SK-N-SH (cell line): ENCODE data around the gene C4A. TPM values are rescaled to one million over a fixed set of nuclear protein-coding genes. Genes with fewer than 3 reads are reported as not detected.

Experiments used
- CTCF ChIA-PET: fragments of 300-600, 350-600 bp; formaldehyde crosslinking; extraction: SDS; loops from one replicate; lab custom pipeline; 2021; lab: Yijun Ruan, JAX
- POLR2A ChIA-PET: fragments of 350-600 bp; sonication (Branson Sonifier 250); formaldehyde crosslinking; extraction: SDS; loops from one replicate; lab custom pipeline; 2020; ENCODE audit warnings: antibody characterized with exemption, inconsistent platforms; lab: Yijun Ruan, JAX
- DNase-seq: peaks from one replicate; pipeline ENCODE4 v3.0.0; 2012
- H2AFZ ChIP-seq: fragments of 200-600 bp; sonication (generic); 2 replicates; pipeline ENCODE4 v1.8.1; 2016; ENCODE audit warnings: antibody characterized with exemption, mild to moderate bottlenecking, low read depth
- H3F3A ChIP-seq: fragments of 200-600 bp; sonication (generic); replicated peaks from 2 replicates; pipeline ENCODE3; 2016; ENCODE audit warnings: antibody characterized with exemption, mild to moderate bottlenecking; ENCODE audit not compliant: insufficient read depth
- H3K27ac ChIP-seq, 2 experiments: fragments of 200-500 bp in 1 of 2; fragments of 200-600 bp in 1 of 2; sonication (Bioruptor generic) in 1 of 2; sonication (generic), shearing (Covaris generic) in 1 of 2; 2 replicates each; pipeline versions ENCODE4 v1.5.1 to v1.6.1; 2014 to 2016; ENCODE audit warnings: low read depth in 2 of 2, inconsistent platforms in 1 of 2, low read length in 1 of 2, mild to moderate bottlenecking in 1 of 2, mixed read lengths in 1 of 2
- H3K27me3 ChIP-seq: fragments of 200-600 bp; sonication (generic), shearing (Covaris generic); 2 replicates; pipeline ENCODE4 v1.6.1; 2016; ENCODE audit warnings: mixed run types; ENCODE audit not compliant: insufficient read depth
- H3K36me3 ChIP-seq, 2 experiments: fragments of 200-500 bp in 1 of 2; fragments of 200-600 bp in 1 of 2; sonication (Bioruptor generic) in 1 of 2; sonication (generic) in 1 of 2; replicated peaks in 1 of 2; 2 replicates each; pipeline versions ENCODE3 to v1.5.1; 2014 to 2016; ENCODE audit warnings: low read length in 1 of 2, mild to moderate bottlenecking in 1 of 2; ENCODE audit not compliant: insufficient read depth in 2 of 2, control insufficient read depth in 1 of 2
- H3K4me1 ChIP-seq, 2 experiments: fragments of 200-500 bp in 1 of 2; fragments of 200-600 bp in 1 of 2; sonication (Bioruptor generic) in 1 of 2; sonication (generic), shearing (Covaris generic) in 1 of 2; 2 replicates each; pipeline versions ENCODE4 v1.5.1 to v1.6.1; 2014 to 2016; ENCODE audit warnings: low read depth in 1 of 2, low read length in 1 of 2, mixed run types in 1 of 2; ENCODE audit not compliant: insufficient read depth in 2 of 2, control insufficient read depth in 1 of 2
- H3K4me2 ChIP-seq: fragments of 200-600 bp; sonication (generic), shearing (Covaris generic); 2 replicates; pipeline ENCODE4 v1.6.1; 2017; ENCODE audit warnings: mixed run types
- H3K4me3 ChIP-seq, 2 experiments: fragments of 200-500 bp in 1 of 2; fragments of 200-600 bp in 1 of 2; sonication (Bioruptor generic) in 1 of 2; sonication (generic), shearing (Covaris generic) in 1 of 2; 2 replicates each; pipeline versions ENCODE4 v1.5.1 to v1.8.1; 2014 to 2016; ENCODE audit warnings: low read depth in 2 of 2, inconsistent platforms in 1 of 2, low read length in 1 of 2, mild to moderate bottlenecking in 1 of 2, mixed read lengths in 1 of 2, moderate library complexity in 1 of 2
- H3K79me2 ChIP-seq: fragments of 200-600 bp; sonication (generic); 2 replicates; pipeline ENCODE4 v1.8.1; 2017; ENCODE audit warnings: mild to moderate bottlenecking; ENCODE audit not compliant: insufficient read depth
- H3K9ac ChIP-seq: fragments of 200-600 bp; sonication (generic); 2 replicates; pipeline ENCODE4 v1.6.1; 2017; ENCODE audit warnings: mixed run types
- H3K9me2 ChIP-seq: fragments of 200-600 bp; sonication (generic); 2 replicates; pipeline ENCODE4 v1.6.1; 2017; ENCODE audit warnings: mixed run types
- H3K9me3 ChIP-seq: fragments of 200-600 bp; sonication (generic); 2 replicates; pipeline ENCODE4 v1.6.1; 2017; ENCODE audit warnings: mixed run types, mild to moderate bottlenecking, moderate library complexity
- H4K20me1 ChIP-seq: fragments of 200-600 bp; sonication (generic); 2 replicates; pipeline ENCODE4 v1.6.1; 2017; ENCODE audit warnings: mild to moderate bottlenecking, mixed run types; ENCODE audit not compliant: insufficient read depth
- ELF1 ChIP-seq: IDR thresholded peaks from 2 replicates; pipeline ENCODE4 v1.4.0; 2012
- EP300 ChIP-seq, 2 experiments: IDR thresholded peaks; 2 replicates each; pipeline versions ENCODE4 v1.4.0 to v1.6.1; 2012; ENCODE audit warnings: borderline replicate concordance in 1 of 2, low read depth in 1 of 2, low read length in 1 of 2
- EZH2phosphoT487 ChIP-seq: fragments of 200-600 bp; sonication (generic); IDR thresholded peaks from 2 replicates; pipeline ENCODE4 v1.6.1; 2017; ENCODE audit warnings: low read depth, mixed run types, mild to moderate bottlenecking, antibody characterized with exemption, moderate library complexity, borderline replicate concordance
- GATA2 ChIP-seq: sonication (generic); formaldehyde crosslinking; IDR thresholded peaks from 2 replicates; pipeline ENCODE4 v1.5.0; 2020; ENCODE audit warnings: mild to moderate bottlenecking, missing genetic modification reagents
- IRF3 ChIP-seq: fragments of 150-350 bp; IDR thresholded peaks from 2 replicates; pipeline ENCODE4 v1.6.1; 2016; ENCODE audit warnings: mild to moderate bottlenecking, low read depth, low read length
- JUND ChIP-seq: IDR thresholded peaks from 2 replicates; pipeline ENCODE4 v1.4.0; 2012
- MEF2A ChIP-seq: IDR thresholded peaks from 2 replicates; pipeline ENCODE4 v1.4.0; 2012; ENCODE audit warnings: low read depth, borderline replicate concordance
- MXI1 ChIP-seq: IDR thresholded peaks from 2 replicates; pipeline ENCODE4 v1.6.1; 2012; ENCODE audit warnings: mild to moderate bottlenecking, low read depth, low read length, improper control_type of control experiment
- NFIC ChIP-seq: IDR thresholded peaks from 2 replicates; pipeline ENCODE4 v1.4.0; 2012; ENCODE audit warnings: borderline replicate concordance
- NRF1 ChIP-seq: IDR thresholded peaks from 2 replicates; pipeline ENCODE4 v1.6.1; 2012; ENCODE audit warnings: low read depth, mild to moderate bottlenecking, low read length
- PBX3 ChIP-seq: IDR thresholded peaks from 2 replicates; pipeline ENCODE4; 2012
- POLR2AphosphoS5 ChIP-seq: IDR thresholded peaks from 2 replicates; pipeline ENCODE4 v1.6.1; 2012; ENCODE audit warnings: low read depth, low read length
- RAD21 ChIP-seq: IDR thresholded peaks from 2 replicates; pipeline ENCODE4 v1.6.1; 2012; ENCODE audit warnings: mild to moderate bottlenecking, low read length
- REST ChIP-seq: IDR thresholded peaks from 2 replicates; pipeline ENCODE4 v1.6.1; 2012; ENCODE audit warnings: mild to moderate bottlenecking, low read depth, low read length, moderate library complexity
- RFX5 ChIP-seq: IDR thresholded peaks from 2 replicates; pipeline ENCODE4 v1.6.1; 2012; ENCODE audit warnings: mild to moderate bottlenecking, improper control_type of control experiment, low read length
- RXRA ChIP-seq: IDR thresholded peaks from 2 replicates; pipeline ENCODE4 v1.4.0; 2012; ENCODE audit warnings: low read depth, mild to moderate bottlenecking, borderline replicate concordance
- SIN3A ChIP-seq: IDR thresholded peaks from 2 replicates; pipeline ENCODE4 v1.6.1; 2012; ENCODE audit warnings: low read depth, mild to moderate bottlenecking, low read length, moderate library complexity, borderline replicate concordance
- SMC3 ChIP-seq: IDR thresholded peaks from 2 replicates; pipeline ENCODE4 v1.6.1; 2012; ENCODE audit warnings: low read depth, low read length, improper control_type of control experiment
- TAF1 ChIP-seq: IDR thresholded peaks from 2 replicates; pipeline ENCODE4 v1.6.1; 2012; ENCODE audit warnings: low read depth, mild to moderate bottlenecking, low read length, moderate library complexity, borderline replicate concordance
- ZBTB33 ChIP-seq: IDR thresholded peaks from 2 replicates; pipeline ENCODE4 v1.4.0; 2012; ENCODE audit warnings: low read depth, borderline replicate concordance
- WGBS: methylation state at CpG from one replicate; pipeline ENCODE4 v1.1.6; 2017; ENCODE audit warnings: low lambda C conversion rate; 5-methylcytosine and 5-hydroxymethylcytosine counted together
- polyA plus RNA-seq, 3 experiments: library from polyadenylated mRNA; depleted of rRNA; stranded (reverse); fragments of >200 nt; gene quantifications; 2 replicates each; pipeline ENCODE4 v1.2.3, GENCODE V29; 2012

C4A gene
- polyA plus RNA-seq, 1 of the 3 experiments (the other 2 are of a cell fraction) = 11.4 TPM

GRCh38 chr6:31961616-31962015, 20.2 kb upstream of the C4A start:
- no peaks in the 10 kb centered on the region for H3K27me3 ChIP-seq
- H3K36me3 ChIP-seq = peaks cover 35 to 69% of the 10 kb centered on the region in 2 experiments
- no peak overlapping the region for H3K4me2 ChIP-seq
- no peak for DNase-seq
- no peaks in the 10 kb centered on the region for H3K9me3 ChIP-seq
- no peaks in the 10 kb centered on the region for H3K9me2 ChIP-seq
- POLR2A ChIA-PET = interaction anchor here (1.7 kb wide), 1 partner anchor 10 kb away, joined by 4 read pairs; the partner anchor contains the start of gene DXO
- TF ChIP-seq RAD21 (no peak), SMC3 (no peak), RXRA (no peak), MEF2A (no peak), NFIC (no peak)
- TF ChIP-seq, all 33 proteins: peak for 0
- Histone ChIP-seq H4K20me1 (no peaks in the 10 kb centered on the region), H3K9ac (no peak overlapping the region), H3K4me1 (peaks cover 0 to 17% of the 10 kb centered on the region in 2 experiments; a peak in 2 of 4 replicates), H2AFZ (no peak overlapping the region), H3F3A (peaks cover 3% of the 10 kb centered on the region), H3K79me2 (peaks cover 41% of the 10 kb centered on the region), H3K4me3 (no peak overlapping the region), H3K27ac (no peak overlapping the region)
- CTCF ChIA-PET = interaction anchor here (1.5 to 2.0 kb wide), 2 partner anchors 10 to 73 kb away, joined by 3 to 7 read pairs; no protein-coding TSS in a partner anchor
- WGBS = 95% methylated on average over 12 of the region's 12 CpGs

- POLR2A ChIA-PET = no interaction called here
- TF ChIP-seq NFIC = no peak
- no peak for TF ChIP-seq ELF1
- TF ChIP-seq EZH2phosphoT487 = no peak
- no peak for TF ChIP-seq IRF3
- no peak for TF ChIP-seq SIN3A
- TF ChIP-seq GATA2 (CRISPR knock-in tag) = no peak
- TF ChIP-seq TAF1 = no peak
- no peak for TF ChIP-seq SMC3
- no peak for TF ChIP-seq JUND
- no peak for TF ChIP-seq RFX5
- TF ChIP-seq NRF1 = no peak
- TF ChIP-seq MXI1 = no peak
- no peak for TF ChIP-seq PBX3
- TF ChIP-seq RXRA = no peak
- TF ChIP-seq ZBTB33 = no peak
- TF ChIP-seq EP300 (IDR thresholded peaks at IDR 0.05; ENCODE audit: borderline replicate concordance in 1 of 2, low read depth in 1 of 2, low read length in 1 of 2) = no peak
- no peak for TF ChIP-seq POLR2AphosphoS5
- TF ChIP-seq REST = no peak
Observed at GRCh38 chr6:31963921-31964320, 17.9 kb upstream of the C4A start.

More at GRCh38 chr6:31963921-31964320, 17.9 kb upstream of the C4A start:
- Histone ChIP-seq H3F3A (no peaks in the 10 kb centered on the region), H2AFZ (no peak overlapping the region), H3K27me3 (no peaks in the 10 kb centered on the region), H4K20me1 (no peaks in the 10 kb centered on the region), H3K9me2 (no peaks in the 10 kb centered on the region), H3K4me2 (no peak overlapping the region), H3K4me1 (peaks cover 0 to 11% of the 10 kb centered on the region in 2 experiments; a peak in 2 of 4 replicates), H3K4me3 (no peak overlapping the region), H3K79me2 (peaks cover 21% of the 10 kb centered on the region), H3K9me3 (no peaks in the 10 kb centered on the region), H3K9ac (no peak overlapping the region), H3K27ac (no peak overlapping the region), H3K36me3 (peaks cover 36 to 83% of the 10 kb centered on the region in 2 experiments)
- CTCF ChIA-PET = interaction anchor here (1.0 kb wide), 1 partner anchor 12 kb away, joined by 7 read pairs; no protein-coding TSS in a partner anchor
- WGBS = 95% methylated on average over 19 of the region's 19 CpGs
- no peak for DNase-seq
